Sigmoid colon (tissue), 4 donors: ENCODE measurements around the gene ANO2.

Source experiments
- CTCF ChIP-seq, 4 experiments: fragments of 450-650 bp in 3 of 4; fragments of 200-600 bp in 1 of 4; IDR thresholded peaks; one replicate each; pipeline ENCODE4 v1.5.1; 2016 to 2019; ENCODE audit warnings: antibody characterized with exemption in 4 of 4, mild to moderate bottlenecking in 3 of 4, moderate library complexity in 2 of 4
- EP300 ChIP-seq, 4 donors: sonication (generic); formaldehyde crosslinking; IDR thresholded peaks; one replicate each; pipeline ENCODE4 v1.6.1; 2017; ENCODE audit warnings: antibody characterized with exemption in 4 of 4
- POLR2A ChIP-seq, 2 donors: fragments of 450-650 bp; IDR thresholded peaks; one replicate each; pipeline ENCODE4 v1.6.1; 2016; ENCODE audit warnings: antibody characterized with exemption in 2 of 2, mild to moderate bottlenecking in 2 of 2, moderate library complexity in 2 of 2

GRCh38 chr12:5690240-5690639 is 254.8 kb downstream of the ANO2 start:
- TF ChIP-seq CTCF (IDR thresholded peaks at IDR 0.05): no peak
- no peak for TF ChIP-seq POLR2A (IDR thresholded peaks at IDR 0.05)
- no peak for TF ChIP-seq EP300 (IDR thresholded peaks at IDR 0.05)
